Right lobe of liver (tissue), 4 donors: Measurements from ENCODE around the gene ZNF33B.

ENCODE experiments used
- POLR2A ChIP-seq: fragments of 450-650 bp; IDR thresholded peaks from one replicate; pipeline ENCODE4 v1.6.1; 2017; ENCODE audit warnings: antibody characterized with exemption, mild to moderate bottlenecking
- TF ChIP-seq, protein P1 (sequence below), 4 donors: fragments of 200-600 bp in 3 of 4; fragments of 450-650 bp in 1 of 4; IDR thresholded peaks; one replicate each; pipeline versions ENCODE4 v1.5.1 to v1.8.0; 2016 to 2022; ENCODE audit warnings: antibody characterized with exemption in 4 of 4, mild to moderate bottlenecking in 2 of 4
- donor health status: DM: no; HTN: no; CAD: no.
- donor health status: DM: no; HTN: no; CAD: no.
- donor health status: DM: no; HTN: yes; CAD: no.

DNA sequence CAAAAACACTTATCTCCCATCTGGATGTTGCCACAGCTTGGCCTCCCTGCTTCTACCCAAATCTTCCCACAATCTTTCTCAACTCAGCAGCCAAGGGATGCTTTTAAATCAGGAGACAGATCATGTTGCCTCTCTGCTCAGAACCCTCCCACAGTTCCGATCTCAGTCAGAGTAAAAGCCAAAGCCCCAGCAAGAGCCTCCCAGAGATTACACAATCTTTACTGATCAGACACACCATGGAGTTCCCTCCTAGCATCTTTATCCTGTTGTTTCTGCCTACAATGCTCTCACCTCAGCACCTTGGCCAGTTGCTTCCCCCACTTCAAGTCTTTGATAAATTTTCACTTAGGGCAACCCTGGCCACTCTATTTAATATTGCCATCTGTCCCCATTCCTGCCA is 41.9 kb upstream of the ZNF33B start:
- TF ChIP-seq, protein P1, sequence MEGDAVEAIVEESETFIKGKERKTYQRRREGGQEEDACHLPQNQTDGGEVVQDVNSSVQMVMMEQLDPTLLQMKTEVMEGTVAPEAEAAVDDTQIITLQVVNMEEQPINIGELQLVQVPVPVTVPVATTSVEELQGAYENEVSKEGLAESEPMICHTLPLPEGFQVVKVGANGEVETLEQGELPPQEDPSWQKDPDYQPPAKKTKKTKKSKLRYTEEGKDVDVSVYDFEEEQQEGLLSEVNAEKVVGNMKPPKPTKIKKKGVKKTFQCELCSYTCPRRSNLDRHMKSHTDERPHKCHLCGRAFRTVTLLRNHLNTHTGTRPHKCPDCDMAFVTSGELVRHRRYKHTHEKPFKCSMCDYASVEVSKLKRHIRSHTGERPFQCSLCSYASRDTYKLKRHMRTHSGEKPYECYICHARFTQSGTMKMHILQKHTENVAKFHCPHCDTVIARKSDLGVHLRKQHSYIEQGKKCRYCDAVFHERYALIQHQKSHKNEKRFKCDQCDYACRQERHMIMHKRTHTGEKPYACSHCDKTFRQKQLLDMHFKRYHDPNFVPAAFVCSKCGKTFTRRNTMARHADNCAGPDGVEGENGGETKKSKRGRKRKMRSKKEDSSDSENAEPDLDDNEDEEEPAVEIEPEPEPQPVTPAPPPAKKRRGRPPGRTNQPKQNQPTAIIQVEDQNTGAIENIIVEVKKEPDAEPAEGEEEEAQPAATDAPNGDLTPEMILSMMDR (IDR thresholded peaks at IDR 0.05): no peak
- no peak for TF ChIP-seq POLR2A
